ENCODE data around the gene EIF3L. TPM values are rescaled to one million over a fixed set of nuclear protein-coding genes. Genes with fewer than 3 reads are reported as not detected.

The EIF3L gene
- total and polyA plus RNA-seq, 2 of the 8 experiments (the other 6 are each of a cell fraction or from before 2014, with no cell fraction given) = 639 to 886 TPM

- TF ChIP-seq ATF3 (IDR thresholded peaks at IDR 0.05; ENCODE audit: insufficient read depth, low read depth, low read length) (0 out of 2 replicates have a peak, but pooled peaks have one; percentile 23), BCL11A (IDR thresholded peaks at IDR 0.05; ENCODE audit: low read depth in 2 of 2, low read length in 2 of 2) (no peak), RFX5 (IDR thresholded peaks at IDR 0.05; ENCODE audit: borderline replicate concordance, low read depth, low read length) (no peak), JUN (IDR thresholded peaks at IDR 0.05; ENCODE audit: low read depth, low read length) (no peak), POU5F1 (IDR thresholded peaks at IDR 0.05; ENCODE audit: low read depth, low read length) (no peak), RNF2 (IDR thresholded peaks at IDR 0.05; ENCODE audit: borderline replicate concordance, low read depth, low read length, missing control alignments, poor library complexity, severe bottlenecking) (no peak), EGR1 (IDR thresholded peaks at IDR 0.05; ENCODE audit: borderline replicate concordance, low read depth, low read length) (no peak), RXRA (IDR thresholded peaks at IDR 0.05; ENCODE audit: insufficient read depth, low read depth, low read length) (no peak), RBBP5 (IDR thresholded peaks at IDR 0.05; ENCODE audit: borderline replicate concordance, low read depth, low read length) (peak; percentile 85), FOSL1 (IDR thresholded peaks at IDR 0.05; ENCODE audit: insufficient read depth, low read depth, low read length) (no peak), TBP (IDR thresholded peaks at IDR 0.05; ENCODE audit: low read depth, low read length) (peak; percentile 55; the same call in 1 of the 2 replicates), KDM4A (IDR thresholded peaks at IDR 0.05; ENCODE audit: low read depth, low read length, severe bottlenecking) (peak; percentile 69), SAP30 (IDR thresholded peaks at IDR 0.05; ENCODE audit: insufficient read depth, insufficient replicate concordance, low read length) (no peak), CHD2 (IDR thresholded peaks at IDR 0.05; ENCODE audit: low read length) (no peak), CTBP2 (IDR thresholded peaks at IDR 0.05; ENCODE audit: borderline replicate concordance, insufficient read depth, insufficient read length, low read length) (no peak), ASH2L (IDR thresholded peaks at IDR 0.05; ENCODE audit: low read length) (peak; percentile 78), ZNF274 (IDR thresholded peaks at IDR 0.05; ENCODE audit: borderline replicate concordance, extremely low read depth, low read length) (no peak), MAX (IDR thresholded peaks at IDR 0.05) (peak; percentile 93), MAFK (IDR thresholded peaks at IDR 0.05; ENCODE audit: low read depth, low read length) (no peak), YY1 (IDR thresholded peaks at IDR 0.05; ENCODE audit: low read depth, low read length) (peak; percentile 54; the same call in 1 of the 2 replicates), E2F6 (IDR thresholded peaks at IDR 0.05) (peak; percentile 62; the same call in 1 of the 2 replicates), SIRT6 (IDR thresholded peaks at IDR 0.05; ENCODE audit: low read length) (no peak)
Observed at GRCh38 chr22:37807410-37808293, 41.6 kb upstream of the EIF3L start, which contains the start of gene GCAT (continued).
